ENCODE measurements around the gene RASAL2. TPM values are rescaled to one million over a fixed set of nuclear protein-coding genes. Genes with fewer than 3 reads are reported as not detected.

RASAL2 gene
- total and polyA plus RNA-seq, 11 donors, result 6.2 to 112 (median 39.9) TPM

- H3K9me3 ChIP-seq, result no peaks in the 10 kb centered on the region
- H3K36me3 ChIP-seq, result no peaks in the 10 kb centered on the region
- no peak for ATAC-seq
- intact Hi-C loops (cut with DNase I), result loop anchor here (1.0 to 10.0 kb wide), 14 partner anchors 36 to 187 kb away; no protein-coding TSS in a partner anchor
- peak overlapping the region; percentile 71 to 98 (median 92) for H3K4me3 ChIP-seq
- WGBS, 4 donors, result 4 to 7% (median 6%) methylated on average over 11 of the region's 11 CpGs
- TF ChIP-seq CTCF (IDR thresholded peaks at IDR 0.05) (no peak), POLR2A (IDR thresholded peaks at IDR 0.05) (no peak)
- H3K27ac ChIP-seq, result peak overlapping the region; percentile 82 to 96 (median 94)
- peaks cover 0 to 4% (median 0%) of the 10 kb centered on the region in 9 donors for H3K27me3 ChIP-seq
- DNase-seq, result no peak
- peaks cover 2 to 61% (median 42%) of the 10 kb centered on the region in 12 donors for H3K4me1 ChIP-seq
Measured at GRCh38 chr1:178094739-178095645, 1.1 kb downstream of the RASAL2 start.

- ATAC-seq (no peak), DNase-seq (no peak)
- 22 to 29% (median 24%) methylated on average over 3 of the region's 3 CpGs for WGBS, 4 donors
- Histone ChIP-seq H3K4me1 (peaks cover 2 to 75% (median 56%) of the 10 kb centered on the region in 12 donors), H3K27ac (peak overlapping the region; percentile 8 to 96 (median 94)), H3K36me3 (no peaks in the 10 kb centered on the region), H3K4me3 (peak overlapping the region in 11 of 12 donors; percentile 71 to 98 (median 92)), H3K27me3 (peaks cover 0 to 4% (median 0%) of the 10 kb centered on the region in 9 donors), H3K9me3 (no peaks in the 10 kb centered on the region)
- intact Hi-C loops (cut with DNase I), result loop anchor here in 8 of 10 donors (5.0 to 10.0 kb wide), 6 partner anchors 36 to 88 kb away; no protein-coding TSS in a partner anchor
- TF ChIP-seq POLR2A (IDR thresholded peaks at IDR 0.05) (no peak), CTCF (IDR thresholded peaks at IDR 0.05) (no peak)
Measured at GRCh38 chr1:178096421-178096820, 2.5 kb downstream of the RASAL2 start.

- 14 to 19% (median 16%) methylated on average over 3 of the region's 3 CpGs for WGBS, 4 donors
- Histone ChIP-seq H3K9me3 (no peaks in the 10 kb centered on the region), H3K36me3 (no peaks in the 10 kb centered on the region), H3K27me3 (peaks cover 0 to 4% (median 0%) of the 10 kb centered on the region in 9 donors), H3K4me3 (peak overlapping the region in 10 of 12 donors; percentile 7 to 94 (median 40)), H3K4me1 (peaks cover 2 to 83% (median 53%) of the 10 kb centered on the region in 12 donors), H3K27ac (peak overlapping the region; percentile 59 to 96 (median 91))
- ATAC-seq (peak in 2 of 4 donors; percentile 1 to 27), DNase-seq (no peak)
- intact Hi-C loops (cut with DNase I), result loop anchor here in 8 of 10 donors (5.0 to 10.0 kb wide), 6 partner anchors 34 to 87 kb away; no protein-coding TSS in a partner anchor
- TF ChIP-seq CTCF (IDR thresholded peaks at IDR 0.05), result no peak
- peak in 1 of 2 donors; percentile 19 for TF ChIP-seq POLR2A (IDR thresholded peaks at IDR 0.05)
Measured at GRCh38 chr1:178098262-178098661, 4.4 kb downstream of the RASAL2 start.

- DNase-seq (no peak), ATAC-seq (no peak)
- intact Hi-C loops (cut with DNase I), result loop anchor here in 5 of 10 donors (5.0 to 10.0 kb wide), 5 partner anchors 36 to 176 kb away; no protein-coding TSS in a partner anchor
- peaks cover 5 to 92% (median 57%) of the 10 kb centered on the region in 12 donors for H3K4me1 ChIP-seq
- peak overlapping the region; percentile 30 to 95 (median 54) for H3K27ac ChIP-seq
- no peaks in the 10 kb centered on the region for H3K36me3 ChIP-seq
- no peak for TF ChIP-seq CTCF (IDR thresholded peaks at IDR 0.05)
- TF ChIP-seq POLR2A (IDR thresholded peaks at IDR 0.05), result no peak
- no peak overlapping the region for H3K4me3 ChIP-seq
- no peaks in the 10 kb centered on the region for H3K9me3 ChIP-seq
- H3K27me3 ChIP-seq, result no peaks in the 10 kb centered on the region
- 32 to 44% (median 36%) methylated on average over 2 of the region's 2 CpGs for WGBS, 4 donors
Measured at GRCh38 chr1:178101266-178101630, 7.3 kb downstream of the RASAL2 start.
